Epithelial cell of proximal tubule (primary cell): ENCODE data around the gene NUDT19. TPM values are rescaled to one million over a fixed set of nuclear protein-coding genes. Genes with fewer than 3 reads are reported as not detected.
"Not testable (repeated sequence)": the region's sequence is repeated elsewhere in the genome, so short reads cannot be mapped to it uniquely, and the experiment has no call there.

Experiments
- DNase-seq: peaks from one replicate; pipeline ENCODE4 v3.0.0-alpha.2; 2011; ENCODE audit warnings: low read depth
- H3K4me3 ChIP-seq: 2 replicates; pipeline ENCODE4 v1.5.1; 2011; ENCODE audit warnings: low read depth, mild to moderate bottlenecking, low read length
- total RNA-seq: library from RNA; depleted of rRNA; stranded (reverse); fragments of >200 nt; gene quantifications from 2 replicates; pipeline ENCODE4 v1.2.3, GENCODE V29; 2015
- TF ChIP-seq, protein P1 (sequence below): conservative IDR thresholded peaks from 2 replicates; pipeline ENCODE4 v1.5.1; 2012; ENCODE audit warnings: low read depth, mild to moderate bottlenecking, low read length

Gene NUDT19
- total RNA-seq, 1 donor from 2014 or later: 7.7 TPM

DNA sequence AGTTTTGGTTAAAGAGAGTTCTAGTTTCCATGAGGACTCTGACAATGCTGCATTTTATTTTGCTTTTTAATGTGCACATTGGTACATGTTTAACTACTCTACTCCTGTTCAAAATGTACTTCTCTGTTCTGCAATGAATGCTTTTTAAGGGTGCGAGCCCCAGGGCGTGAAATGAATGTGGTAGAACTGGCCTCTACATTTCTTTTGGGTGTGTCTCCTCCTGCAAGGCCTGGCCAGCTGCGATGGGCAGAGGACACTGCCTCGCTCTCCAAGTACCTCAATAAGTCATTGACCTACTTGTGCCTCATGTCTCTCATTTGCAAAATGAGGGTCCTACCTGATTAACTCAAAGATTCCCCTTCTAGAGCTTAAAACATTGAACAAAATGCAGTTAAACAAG, 9.3 kb upstream of the NUDT19 start:
- TF ChIP-seq, protein P1, sequence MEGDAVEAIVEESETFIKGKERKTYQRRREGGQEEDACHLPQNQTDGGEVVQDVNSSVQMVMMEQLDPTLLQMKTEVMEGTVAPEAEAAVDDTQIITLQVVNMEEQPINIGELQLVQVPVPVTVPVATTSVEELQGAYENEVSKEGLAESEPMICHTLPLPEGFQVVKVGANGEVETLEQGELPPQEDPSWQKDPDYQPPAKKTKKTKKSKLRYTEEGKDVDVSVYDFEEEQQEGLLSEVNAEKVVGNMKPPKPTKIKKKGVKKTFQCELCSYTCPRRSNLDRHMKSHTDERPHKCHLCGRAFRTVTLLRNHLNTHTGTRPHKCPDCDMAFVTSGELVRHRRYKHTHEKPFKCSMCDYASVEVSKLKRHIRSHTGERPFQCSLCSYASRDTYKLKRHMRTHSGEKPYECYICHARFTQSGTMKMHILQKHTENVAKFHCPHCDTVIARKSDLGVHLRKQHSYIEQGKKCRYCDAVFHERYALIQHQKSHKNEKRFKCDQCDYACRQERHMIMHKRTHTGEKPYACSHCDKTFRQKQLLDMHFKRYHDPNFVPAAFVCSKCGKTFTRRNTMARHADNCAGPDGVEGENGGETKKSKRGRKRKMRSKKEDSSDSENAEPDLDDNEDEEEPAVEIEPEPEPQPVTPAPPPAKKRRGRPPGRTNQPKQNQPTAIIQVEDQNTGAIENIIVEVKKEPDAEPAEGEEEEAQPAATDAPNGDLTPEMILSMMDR: no peak
- DNase-seq: no peak

DNA sequence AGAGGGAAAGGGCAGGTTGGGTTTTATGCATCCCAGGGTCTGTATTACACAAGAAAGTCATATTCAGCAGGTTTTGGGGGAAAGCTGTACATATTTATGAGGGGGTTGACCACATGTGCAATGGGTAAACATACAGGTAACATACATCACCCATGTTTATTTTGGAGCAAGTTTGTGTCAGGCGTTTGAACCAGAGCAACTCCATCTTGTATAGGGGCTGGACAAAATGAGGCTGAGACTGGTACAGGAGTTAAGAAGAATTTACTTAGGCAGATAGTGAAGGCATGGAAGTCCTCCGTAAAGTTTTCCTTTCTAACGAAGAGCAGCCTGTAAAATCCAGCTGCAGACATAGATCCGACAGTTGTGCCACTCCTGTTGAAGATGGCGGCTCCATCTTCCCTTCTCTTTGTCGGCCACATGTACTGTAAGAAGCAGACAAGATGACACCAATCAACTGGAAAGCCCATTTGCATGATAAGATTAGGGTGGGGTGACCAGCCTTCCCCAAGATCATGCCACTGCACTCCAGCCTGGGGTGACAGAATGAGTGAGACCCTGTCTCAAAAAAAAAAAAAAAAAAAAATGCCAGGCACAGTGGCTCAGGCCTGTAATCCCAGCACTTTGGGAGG, 4.7 kb upstream of the NUDT19 start:
- no peak for DNase-seq
- TF ChIP-seq, protein P1: no peak
- no peak overlapping the region for H3K4me3 ChIP-seq

More for the DNA sequence above, 9.3 kb upstream of the NUDT19 start:
- no peak overlapping the region for H3K4me3 ChIP-seq

DNA sequence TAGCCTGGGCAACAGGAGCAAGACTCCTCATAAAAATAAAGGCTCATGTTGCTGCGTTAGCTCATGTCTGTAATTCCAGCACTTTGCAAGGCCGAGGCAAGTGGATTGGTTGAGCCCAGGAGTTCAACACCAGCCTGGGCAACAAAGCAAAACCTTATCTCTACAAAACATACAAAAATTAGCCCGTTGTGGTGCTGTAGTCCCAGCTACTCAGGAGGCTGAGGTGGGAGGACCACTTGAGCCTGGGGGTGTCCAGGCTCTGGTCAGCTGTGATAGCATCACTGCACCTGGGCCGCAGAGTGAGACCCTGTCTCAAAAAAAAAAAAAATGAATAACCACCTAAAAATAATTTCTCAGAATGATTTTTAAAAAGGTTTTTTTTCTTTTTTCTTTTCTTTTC, 3.9 kb upstream of the NUDT19 start:
- H3K4me3 ChIP-seq: no peak overlapping the region
- TF ChIP-seq, protein P1: no peak
- DNase-seq: no peak

DNA sequence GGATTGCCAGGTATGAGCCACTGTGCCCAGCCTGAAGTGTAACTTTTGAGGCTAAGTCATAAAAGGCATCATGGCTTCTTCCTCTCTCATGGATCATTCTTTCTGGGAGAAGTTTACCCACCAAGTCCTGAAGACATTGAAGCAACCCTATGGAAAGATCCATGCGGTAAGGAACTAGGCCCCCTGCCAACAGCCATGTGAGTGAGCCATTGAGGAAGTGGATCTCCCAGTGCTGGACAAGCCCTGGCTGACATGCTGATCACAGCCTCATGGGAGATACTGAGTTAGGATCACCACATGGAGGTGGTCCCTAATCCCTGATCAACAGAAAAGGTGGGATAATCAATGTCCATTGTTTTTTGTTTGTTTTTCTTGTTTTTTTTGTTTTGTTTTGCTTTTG, 3.3 kb upstream of the NUDT19 start:
- DNase-seq: no peak
- no peak overlapping the region for H3K4me3 ChIP-seq
- TF ChIP-seq, protein P1: no peak

DNA sequence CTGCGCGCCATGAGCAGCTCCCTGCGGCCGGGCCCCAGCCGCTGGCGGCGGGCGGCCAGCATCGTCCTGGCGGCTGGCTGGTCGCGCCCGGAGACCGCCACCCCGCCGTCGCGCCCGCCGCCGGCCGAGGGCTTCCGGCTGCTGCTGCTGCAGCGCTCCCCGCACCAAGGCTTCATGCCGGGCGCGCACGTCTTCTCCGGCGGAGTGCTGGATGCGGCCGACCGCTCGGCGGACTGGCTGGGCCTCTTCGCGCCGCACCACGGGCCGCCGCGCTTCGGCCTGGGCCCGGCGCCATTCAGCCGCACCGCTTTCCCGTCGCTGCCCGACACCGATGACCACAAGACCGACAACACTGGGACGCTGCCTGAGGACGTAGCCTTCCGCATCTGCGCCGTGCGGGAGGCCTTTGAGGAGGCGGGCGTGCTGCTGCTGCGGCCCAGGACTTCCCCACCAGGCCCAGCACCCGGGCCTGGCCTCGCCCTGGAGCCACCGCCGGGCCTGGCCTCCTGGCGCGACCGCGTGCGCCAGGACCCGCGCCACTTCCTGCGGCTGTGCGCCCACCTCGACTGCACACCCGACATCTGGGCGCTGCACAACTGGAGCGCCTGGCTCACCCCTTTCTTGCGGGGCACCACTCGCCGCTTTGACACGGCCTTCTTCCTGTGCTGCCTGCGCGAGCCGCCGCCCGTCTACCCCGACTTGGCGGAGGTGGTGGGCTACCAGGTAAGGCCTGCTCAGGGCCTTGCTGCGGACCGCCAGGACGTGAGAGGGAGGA, 518 bp downstream of the NUDT19 start:
- TF ChIP-seq, protein P1: no peak
- peak overlapping the region; percentile 71 for H3K4me3 ChIP-seq
- no peak for DNase-seq

DNA sequence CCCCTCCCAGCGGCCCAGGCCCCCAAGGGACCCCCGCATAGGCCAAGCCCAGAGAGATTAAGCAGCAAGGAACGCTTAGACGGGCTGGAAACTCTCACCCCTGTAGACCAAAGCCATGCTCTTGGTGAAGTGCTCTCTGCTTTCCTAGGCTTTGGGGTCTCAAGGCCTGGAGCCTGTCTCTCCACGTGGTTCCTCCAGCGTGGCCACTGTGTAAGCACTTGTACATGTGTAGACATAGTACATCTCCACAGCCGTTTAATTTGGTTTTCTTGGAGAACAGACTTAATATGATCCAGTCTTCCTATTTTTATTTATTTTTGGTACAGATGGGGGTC, 1.1 kb downstream of the NUDT19 start:
- TF ChIP-seq, protein P1: no peak
- H3K4me3 ChIP-seq: peak overlapping the region; percentile 71
- no peak for DNase-seq

DNA sequence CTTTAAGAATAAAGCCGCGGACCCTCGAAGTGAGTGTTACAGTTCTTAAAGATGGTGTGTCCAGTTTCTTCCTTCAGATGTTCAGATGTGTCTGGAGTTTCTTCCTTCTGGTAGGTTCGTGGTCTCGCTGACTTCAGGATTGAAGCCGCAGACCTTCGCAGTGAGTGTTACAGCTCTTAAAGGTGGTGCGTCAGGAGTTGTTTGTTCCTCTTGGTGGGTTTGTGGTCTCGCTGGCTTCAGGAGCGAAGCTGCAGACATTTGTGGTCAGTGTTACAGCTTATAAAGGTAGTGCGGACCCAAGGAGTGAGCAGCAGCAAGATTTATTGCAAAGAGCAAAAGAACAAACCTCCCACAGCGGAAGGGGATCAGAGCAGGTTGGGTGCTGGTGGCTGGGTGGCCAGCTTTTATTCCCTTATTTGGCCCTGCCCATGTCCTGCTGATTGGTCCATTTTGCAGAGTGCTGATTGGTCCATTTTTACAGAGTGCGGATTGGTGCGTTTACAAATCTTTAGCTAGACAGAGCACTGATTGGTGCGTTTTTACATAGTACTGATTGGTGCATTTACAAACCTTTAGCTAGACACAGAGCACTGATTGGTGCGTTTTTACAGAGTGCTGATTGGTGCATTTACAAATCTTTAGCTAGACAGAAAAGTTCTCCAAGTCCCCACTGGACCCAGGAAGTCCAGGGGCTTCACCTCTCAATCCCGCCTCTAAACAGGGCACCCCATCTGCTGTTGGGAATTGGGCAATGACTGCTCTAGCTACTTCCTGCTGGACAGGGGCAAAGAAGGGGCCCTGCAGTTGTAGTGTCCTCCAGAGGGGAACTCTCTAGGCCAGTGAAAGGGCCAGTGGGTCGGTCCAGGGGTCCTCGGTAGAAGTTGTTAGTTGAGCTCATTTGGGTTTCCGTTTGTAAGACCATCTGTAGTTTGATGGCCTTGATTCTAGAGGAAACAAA, 1.8 kb downstream of the NUDT19 start:
- DNase-seq: not testable (repeated sequence)
- H3K4me3 ChIP-seq: peak overlapping the region; percentile 71

DNA sequence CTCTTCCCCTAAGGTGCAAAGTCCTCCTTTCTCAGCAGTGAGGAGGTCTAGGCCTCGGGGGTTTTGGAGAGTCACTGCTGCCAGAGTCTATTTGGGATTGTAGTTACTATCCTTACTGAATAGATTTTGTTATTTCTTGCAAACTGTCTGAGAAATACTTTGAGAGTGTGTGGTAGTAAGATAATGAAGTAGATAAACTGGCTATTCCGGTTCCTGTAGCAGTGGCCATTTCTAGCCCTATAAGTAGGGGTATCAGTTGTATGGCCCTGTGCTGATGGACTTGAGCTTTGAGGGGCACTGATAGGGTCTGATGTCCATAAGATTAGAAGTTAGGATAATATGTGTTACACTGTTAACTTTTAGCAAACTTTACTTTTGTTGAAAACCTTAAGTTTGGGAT, 2.7 kb downstream of the NUDT19 start:
- H3K4me3 ChIP-seq: peak overlapping the region; percentile 24
- DNase-seq: not testable (repeated sequence)

DNA sequence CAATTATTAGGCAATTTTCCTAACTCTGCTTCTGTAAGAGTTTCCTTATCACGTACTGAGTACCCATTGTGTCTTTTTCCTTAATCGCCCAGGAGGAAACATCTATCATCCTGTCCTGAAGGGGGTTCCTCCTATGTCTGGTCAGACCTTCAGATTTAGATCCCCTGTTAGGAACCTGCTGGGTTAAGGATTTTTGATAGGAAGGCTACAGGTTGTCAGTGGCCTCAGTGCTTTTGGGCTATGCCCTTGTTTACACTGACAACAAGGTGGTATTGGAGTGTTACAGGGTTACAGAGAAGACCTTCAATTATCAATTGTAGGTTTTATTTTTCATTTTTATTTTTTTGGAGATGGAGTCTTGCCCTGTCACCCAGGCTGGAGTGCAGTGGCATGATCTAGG, 3.2 kb downstream of the NUDT19 start:
- not testable (repeated sequence) for H3K4me3 ChIP-seq, DNase-seq

DNA sequence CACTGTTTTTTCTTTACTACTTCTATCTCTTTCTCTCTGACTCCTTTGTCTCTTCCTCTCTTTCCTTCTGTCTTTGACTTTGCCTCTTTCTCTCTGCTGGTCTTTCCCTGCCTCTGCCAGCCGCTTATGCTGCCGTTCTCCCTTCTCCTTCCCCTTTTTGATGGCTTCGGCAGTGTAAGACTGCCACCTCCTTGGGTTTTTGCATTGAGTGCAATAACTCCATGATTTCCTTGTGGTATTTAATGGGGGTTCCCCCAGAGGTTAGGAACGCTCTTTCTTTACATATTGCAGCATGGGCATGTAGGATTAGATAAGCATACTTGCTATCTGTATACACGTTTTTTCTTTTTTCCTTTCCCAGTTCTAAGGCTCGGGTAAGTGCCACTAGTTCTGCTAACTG, 3.9 kb downstream of the NUDT19 start:
- not testable (repeated sequence) for H3K4me3 ChIP-seq, DNase-seq

DNA sequence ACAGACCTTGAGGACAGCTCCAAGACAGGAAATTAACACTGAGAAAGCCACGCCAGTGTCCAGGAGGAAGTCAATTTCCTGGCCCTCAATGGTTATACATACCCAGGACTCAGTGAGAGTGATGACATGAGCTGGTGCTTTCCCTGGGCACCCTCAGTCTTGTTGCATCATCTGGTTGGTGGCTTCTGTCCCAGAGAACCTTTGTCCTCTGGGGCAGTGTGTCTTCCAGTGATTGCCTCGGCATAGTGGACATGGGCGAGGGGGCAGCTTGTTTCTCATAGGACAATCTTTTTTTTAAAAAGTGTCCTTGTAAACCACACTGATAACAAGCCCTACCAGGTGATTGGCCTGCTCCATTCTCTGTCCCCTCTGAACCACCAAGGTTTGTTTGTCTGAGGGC, 5.2 kb downstream of the NUDT19 start:
- H3K4me3 ChIP-seq, DNase-seq: not testable (repeated sequence)
